Ecto neural progenitor cell (in vitro differentiated cells): ENCODE results near the gene CFAP20DC.
"Not testable (repeated sequence)": the region's sequence is repeated elsewhere in the genome, so short reads cannot be mapped to it uniquely, and the experiment has no call there.

Experiments used
- DNase-seq: peaks from one replicate; pipeline ENCODE4 v3.0.0-alpha.2; 2018; ENCODE audit warnings: low spot score

The CFAP20DC gene

DNA sequence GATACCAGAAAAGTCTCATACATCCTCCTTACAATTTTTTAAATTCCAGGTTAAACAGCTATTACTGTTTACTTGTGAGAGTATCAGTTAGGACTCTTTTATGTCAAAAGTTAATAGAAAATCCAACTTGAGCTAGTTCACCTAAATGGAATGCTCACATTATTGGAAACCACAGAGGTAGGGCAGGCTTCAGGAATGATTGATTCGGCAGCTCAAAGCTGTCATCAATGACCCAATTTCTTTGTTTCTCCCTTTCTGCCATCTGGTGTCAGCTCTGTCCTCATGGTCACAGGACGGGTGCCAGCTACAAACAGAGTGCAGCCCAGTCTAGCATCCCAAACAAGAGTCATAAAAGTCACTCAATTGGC, 32.2 kb downstream of the CFAP20DC start:
- no peak for DNase-seq

DNA sequence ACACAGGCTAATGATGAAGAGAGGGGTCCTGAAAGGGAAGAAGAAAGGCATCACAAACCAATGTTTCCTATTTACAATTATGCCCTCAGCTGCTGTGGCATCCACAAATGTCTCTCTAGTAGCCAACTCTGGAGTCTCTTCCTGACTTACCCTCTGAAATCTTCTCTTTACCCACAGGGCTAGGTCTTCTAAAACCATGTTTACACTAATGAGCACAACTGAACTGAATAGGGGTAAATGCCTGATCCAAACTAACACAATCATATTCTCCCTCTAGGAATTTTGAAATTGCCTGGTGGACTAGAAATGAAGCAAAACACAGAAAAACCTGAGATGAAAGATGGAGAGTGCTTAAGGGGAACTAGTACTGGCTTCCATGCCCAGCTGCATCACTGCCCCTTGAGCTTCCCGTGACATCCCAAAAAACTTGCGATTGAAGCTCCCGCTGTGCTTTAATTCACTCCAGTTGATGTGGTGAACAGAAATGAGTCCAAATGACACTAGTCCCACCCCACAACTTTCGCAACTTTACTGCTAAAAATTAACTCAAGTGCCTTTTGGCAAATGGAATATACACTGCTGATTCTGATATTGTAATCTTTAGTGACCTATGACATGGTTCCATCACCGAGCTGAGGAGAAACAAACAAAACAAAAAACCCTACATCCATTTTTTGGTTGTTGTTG, 32.8 kb downstream of the CFAP20DC start:
- DNase-seq: no peak

DNA sequence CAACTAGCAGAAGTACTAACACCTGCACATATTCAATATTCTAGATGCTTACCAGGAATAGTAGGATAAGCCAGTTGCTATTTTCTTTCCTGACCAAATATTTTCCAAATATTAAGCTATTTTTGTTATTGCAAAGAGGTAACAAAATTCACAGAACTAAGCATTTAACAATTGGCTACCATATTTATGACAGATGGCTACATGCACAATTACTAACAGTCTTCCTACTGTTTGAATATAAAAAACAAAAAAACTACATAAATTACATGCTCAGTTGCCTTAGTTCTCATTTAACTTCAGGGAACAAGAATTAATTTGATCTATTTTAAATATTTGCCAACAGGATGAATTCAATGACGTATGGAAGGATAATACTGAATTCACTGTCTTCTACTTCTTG, 36.2 kb downstream of the CFAP20DC start:
- DNase-seq: no peak

DNA sequence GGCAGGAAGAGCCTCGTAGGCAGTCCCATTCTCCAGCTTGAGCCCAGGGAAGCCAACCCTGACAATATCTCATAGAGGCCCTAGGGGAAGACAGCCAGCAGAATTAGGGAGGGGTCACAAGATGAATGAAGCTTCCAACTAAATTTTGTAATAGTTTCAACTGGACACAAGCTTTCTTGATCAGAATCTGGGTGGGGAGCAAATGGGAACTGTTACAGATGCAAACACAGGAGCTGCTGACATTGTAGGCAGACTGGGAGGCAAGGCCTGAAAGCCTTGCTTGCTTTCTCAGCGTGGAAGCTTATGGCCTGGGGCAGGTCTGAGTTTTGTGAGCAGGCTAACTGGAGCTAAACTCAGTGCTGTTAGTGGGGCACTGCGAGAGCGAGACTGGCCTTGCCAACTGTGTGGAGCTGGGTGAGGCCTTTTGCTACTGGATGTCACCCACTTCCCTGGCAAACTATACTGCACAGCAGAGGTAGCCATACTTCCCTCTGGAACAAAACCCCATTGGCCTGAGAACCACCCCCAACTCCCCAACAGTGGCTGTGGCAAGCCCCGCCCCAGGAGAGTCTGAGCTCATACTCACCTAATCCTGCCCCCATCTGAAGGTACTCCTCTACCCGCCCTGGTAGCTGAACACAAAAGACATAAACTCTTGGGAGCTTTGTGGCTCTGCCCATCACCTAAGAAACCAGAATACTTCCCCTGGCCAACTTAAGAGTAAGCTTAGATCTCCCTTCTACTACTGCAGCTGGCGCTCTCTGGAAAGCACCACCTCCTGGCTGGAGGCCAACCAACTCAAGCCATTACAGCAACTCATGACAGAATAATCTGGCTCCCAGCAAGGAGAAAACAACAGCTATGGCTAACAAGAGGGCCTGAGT, 42.9 kb downstream of the CFAP20DC start:
- DNase-seq: no peak

DNA sequence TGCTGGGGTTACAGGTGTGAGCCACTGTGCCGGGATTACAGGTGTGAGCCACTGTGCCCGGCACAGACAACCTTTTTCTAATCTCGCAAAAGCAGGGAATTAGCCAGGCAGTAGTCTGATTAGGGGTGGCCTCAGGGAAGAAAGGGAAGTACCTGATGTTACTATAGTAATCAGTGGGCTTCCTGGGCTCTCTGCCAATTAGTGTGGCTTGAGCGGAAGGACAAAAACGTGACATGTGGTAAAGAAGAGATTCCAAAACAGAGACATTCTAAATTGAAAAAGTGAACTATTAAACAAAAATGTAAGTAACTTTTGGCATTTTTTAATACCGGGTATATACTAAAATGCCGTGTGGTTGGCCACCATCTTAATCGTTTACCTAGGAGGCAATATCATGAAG, 48.1 kb downstream of the CFAP20DC start:
- DNase-seq: no peak

DNA sequence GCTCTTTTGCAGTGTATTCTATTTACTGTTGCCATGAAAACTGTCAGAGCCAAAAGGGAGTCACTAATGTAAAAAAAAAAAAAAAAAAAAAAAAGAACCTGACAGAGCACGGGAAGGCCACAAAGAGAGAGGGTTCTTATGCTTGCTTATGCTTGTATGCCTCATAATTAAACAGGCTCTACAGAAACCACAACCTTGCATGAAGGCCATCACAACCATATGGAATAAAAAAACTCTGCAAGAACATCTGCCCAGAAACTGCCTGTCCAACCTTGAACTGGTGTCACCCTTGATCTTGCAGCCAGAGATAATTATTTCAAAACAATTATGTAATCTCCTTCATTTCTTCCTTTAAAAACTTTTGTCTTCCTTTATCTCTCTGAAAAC, 50.1 kb downstream of the CFAP20DC start:
- DNase-seq: no peak

DNA sequence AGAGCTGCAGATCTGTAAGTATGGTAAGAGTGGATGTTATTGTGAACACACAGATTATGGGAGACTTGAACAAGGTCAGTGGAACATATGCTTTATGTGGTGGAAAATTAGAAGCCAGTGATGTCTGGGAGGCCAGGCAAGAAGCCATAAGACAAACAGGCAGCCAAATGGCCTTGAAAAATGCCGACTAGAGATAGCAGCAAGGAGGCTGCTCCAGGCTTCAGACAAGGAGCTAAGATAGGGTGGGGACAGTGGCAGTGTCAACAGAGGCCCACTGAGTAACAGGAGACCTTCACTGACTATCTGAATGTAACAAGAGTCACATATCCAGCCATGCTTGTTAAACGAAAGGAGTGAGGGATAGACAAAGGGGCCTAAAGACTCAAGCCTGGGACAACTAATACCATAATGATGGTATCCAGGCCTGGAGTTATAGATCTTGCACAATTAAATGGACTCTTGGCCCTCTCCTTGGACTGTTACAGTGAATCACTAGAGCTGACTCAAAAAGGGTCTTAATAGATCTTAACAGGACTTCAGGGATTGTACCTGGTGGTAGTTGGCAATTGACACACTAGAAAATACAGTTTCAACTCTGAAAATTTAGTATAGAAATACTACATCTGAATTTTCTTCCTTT, 50.6 kb downstream of the CFAP20DC start:
- no peak for DNase-seq

DNA sequence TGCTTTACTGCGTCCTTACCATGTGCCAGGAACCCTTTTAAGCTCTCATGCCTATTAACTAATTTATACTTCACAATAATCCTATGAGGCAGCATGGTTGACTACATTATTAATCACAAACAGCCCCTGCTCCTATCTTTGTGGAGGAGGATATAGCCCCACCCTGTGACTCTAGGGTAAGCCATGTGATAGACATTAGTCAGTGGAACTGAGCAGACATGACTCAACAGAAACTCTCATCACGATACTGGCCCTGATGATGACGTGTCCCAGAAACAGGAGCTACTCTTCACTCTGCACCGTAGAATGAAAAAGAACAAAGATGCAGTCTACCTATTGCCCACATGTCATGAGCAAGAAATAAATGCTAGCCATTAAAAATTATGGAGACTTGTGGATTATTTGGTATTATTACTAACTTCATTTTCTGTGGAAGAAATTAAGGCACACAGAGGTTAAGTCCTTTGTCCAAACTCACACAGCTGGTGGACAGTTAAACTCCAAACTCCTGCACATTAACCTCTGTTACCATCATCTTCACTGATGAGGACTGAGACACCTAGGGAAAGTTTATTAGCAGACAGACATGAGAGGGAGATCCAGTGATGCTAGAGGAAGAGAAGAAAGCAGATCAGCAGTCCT, 51.2 kb downstream of the CFAP20DC start:
- no peak for DNase-seq

DNA sequence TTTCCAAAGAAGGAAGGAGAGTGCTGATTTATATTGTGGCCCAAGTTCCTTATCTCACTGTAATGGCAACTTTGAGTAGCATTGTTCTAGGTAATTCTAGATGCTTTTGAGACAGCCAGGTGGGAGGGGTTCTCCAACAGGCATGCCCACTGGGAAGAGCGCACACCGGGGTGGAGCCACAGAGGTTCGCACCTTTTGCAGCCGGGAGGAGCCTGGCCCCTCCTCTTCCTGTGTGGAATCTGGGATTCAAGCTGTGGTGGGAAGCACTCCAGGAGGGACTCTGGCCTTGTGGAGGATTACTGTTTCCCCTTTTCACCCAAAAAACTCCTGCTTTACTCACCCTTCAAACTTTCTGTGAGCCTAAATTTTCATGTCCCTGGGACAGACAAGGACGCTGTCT, 53.1 kb downstream of the CFAP20DC start:
- no peak for DNase-seq

DNA sequence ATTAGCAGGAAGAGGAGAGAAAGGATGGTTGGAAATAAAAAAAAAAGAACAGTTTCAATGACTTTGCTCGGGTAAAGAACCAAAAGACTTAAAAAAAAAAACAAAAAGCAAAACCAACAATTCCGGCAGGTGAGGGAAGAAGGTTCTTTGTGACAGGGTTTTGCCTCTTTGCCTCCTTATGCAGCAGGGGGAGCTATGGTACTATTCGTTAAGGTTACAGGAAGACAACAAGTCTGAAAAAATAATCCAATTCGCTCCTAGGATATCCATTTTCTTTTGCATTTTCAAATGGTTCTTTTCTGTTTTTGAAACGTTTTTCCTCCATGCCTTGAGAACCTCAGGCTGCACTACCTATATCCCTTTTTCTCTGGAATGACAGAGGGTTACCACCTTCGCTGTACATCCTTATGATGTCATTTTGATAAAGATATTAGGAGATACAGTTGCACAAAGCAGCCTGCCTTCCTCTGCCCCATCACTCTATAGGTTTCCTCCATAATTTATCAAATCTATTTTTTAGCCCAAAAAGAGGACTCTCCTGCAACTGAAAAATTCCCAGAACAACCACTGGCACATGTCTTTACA, 55.0 kb downstream of the CFAP20DC start:
- DNase-seq: no peak

DNA sequence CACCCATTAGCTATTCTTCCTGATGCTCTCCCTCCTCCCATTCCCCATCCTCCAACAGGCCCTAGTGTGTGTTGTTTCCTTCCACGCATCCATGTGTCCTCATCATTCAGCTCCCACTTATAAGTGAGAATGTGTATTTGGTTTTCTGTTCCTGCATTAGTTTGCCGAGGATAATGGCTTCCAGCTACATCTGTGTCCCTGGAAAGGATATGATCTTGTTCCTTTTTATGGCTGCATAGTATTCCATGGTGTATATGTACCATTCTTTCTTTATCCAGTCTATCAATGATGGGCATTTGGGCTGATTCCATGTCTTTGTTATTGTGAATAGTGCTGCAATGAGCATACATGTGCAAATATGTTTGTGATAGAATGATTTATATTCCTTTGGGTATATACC, 56.3 kb downstream of the CFAP20DC start:
- no peak for DNase-seq

DNA sequence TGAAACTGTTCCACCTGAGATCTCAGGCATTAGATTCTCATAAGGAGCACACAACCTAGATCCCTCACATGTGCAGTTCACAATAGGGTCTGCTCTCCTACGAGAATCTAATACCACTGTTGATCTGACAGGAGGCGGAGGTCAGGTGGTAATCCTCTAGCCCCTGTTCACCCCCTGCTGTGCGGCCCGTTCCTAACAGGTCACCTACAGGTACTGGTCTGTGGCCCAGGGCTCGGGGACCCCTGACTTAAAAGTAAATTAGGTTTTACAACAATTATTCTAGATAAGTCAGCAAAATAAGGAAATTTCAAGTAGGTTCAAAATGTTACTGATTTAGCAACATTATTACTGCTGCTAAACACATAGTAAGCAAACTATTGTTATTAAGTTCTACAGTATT, 58.2 kb downstream of the CFAP20DC start:
- no peak for DNase-seq

DNA sequence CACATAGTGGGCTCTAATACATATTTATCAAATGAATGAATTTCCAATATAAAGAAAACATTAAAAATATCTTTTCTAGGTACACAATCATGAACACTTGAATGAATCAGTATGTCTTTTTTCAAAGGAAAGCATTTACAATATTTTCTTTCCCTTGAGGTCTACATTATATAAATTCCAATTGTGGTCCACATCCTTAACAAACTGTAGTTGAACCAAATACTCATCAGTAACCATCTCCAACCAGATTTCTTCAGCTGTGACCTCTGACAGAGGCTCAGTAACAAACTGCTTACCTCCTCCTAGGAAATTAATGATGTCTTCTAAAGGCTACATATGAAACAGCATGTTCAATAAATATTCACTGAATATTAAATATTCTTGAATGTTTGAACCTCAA, 58.8 kb downstream of the CFAP20DC start:
- no peak for DNase-seq

DNA sequence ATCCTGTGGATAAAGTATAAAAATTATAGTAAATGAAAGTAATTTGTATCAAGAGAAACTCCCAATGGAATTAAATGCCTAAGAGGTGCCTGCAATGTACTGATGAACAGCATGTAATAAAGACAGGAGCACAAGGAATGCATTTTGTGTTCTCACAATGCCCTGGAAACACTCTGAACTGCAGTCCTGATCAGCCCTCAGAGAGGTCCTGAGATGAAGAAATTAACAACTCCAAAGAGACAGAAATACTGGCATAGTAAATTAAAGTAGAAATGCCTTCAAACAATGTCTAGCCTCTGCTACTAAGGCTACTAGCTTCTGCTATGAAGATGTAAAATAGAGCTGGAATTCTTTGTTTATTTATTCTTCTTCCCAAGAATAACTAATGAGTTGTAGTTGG, 59.9 kb downstream of the CFAP20DC start:
- no peak for DNase-seq

DNA sequence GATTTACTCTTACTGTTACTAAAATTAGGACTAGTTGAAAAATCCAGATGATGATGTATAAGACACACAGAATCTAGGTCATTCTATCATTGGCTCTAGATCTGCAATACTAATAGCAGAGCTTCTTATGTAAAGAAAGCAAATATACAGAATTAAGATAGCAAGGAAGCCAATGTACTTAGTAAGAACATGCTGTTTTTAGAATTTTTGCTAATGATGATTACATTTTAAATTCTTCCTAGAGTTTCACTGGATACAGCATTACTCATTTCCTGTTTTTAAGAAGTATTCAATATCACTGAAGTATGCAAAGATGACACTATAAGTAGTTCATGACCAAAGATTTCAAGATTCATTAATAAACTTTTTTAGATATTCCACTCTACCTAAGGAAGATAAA, 60.7 kb downstream of the CFAP20DC start:
- DNase-seq: no peak

DNA sequence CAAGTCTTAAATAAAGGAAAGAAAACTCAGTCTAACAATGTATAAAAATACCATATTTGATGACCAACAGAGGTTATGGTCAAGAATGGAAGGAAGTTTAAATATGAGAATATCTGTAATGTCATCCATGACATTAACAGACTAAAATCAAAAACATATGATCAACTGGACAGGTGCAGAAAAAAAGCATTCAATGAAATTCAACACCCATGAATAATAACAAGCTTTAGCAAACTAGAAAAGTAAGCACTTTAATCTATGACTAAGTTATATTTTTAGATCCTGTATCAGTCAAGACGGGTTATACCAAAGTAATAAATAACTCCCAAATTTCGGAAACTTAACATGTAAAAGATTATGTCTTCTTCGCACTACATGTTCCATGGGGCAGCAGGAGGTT, 61.8 kb downstream of the CFAP20DC start:
- no peak for DNase-seq

DNA sequence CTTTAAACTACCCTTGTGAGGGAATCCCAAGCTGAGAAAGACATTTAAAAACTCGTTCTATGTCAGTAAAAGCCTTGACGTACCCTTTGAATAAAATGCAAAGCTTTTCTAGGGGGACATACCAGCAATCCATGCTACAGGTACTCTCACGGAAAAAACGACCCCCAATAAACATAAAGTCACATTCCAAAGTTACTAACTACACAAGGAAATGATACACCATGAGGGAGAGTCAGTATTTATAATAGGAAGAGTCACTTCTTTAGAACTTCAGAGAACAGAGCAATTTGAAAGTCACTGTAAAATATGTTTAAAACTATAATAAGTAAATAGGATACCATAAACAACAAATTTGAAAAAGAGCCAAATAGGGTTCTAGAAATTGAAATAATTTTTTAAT, 63.2 kb downstream of the CFAP20DC start:
- DNase-seq: no peak

DNA sequence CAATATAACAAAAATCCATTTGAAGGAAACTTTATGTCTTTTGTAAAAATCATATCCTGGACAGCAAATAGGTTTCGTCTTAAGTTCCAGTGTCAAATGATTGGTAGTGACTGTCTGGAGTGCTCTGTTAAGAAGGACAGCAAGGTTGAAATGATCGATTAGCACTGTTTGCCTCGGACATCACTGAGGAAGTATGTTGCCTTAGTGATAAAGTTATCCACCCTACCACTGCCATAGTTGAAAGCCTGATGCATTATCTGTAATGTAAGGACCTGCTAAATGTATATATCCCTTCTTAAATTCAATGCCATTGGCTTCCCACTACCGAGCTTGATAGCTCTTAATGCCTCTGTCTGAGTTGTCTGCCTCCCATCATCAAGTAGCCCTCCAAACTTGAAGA, 70.0 kb downstream of the CFAP20DC start:
- DNase-seq: no peak

DNA sequence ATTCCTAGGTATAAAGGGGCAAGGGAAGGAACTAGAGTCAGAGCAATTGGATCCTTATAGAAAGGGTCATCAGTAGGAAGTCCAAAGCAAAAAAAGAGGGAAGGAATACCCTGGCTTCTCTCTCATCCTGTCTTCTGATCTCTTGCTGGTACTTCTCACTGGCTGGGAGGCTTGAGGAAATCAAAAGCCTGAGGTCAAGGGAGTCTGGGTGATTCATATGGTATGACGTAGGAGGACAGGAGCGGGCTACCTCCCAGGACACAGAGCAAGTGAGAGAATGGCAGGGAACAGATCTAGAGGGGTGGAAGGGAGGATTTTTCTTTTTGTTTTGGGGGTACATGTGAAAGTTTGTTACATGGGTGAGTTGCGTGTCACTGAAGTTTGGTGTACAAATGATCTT, 76.0 kb downstream of the CFAP20DC start:
- no peak for DNase-seq

DNA sequence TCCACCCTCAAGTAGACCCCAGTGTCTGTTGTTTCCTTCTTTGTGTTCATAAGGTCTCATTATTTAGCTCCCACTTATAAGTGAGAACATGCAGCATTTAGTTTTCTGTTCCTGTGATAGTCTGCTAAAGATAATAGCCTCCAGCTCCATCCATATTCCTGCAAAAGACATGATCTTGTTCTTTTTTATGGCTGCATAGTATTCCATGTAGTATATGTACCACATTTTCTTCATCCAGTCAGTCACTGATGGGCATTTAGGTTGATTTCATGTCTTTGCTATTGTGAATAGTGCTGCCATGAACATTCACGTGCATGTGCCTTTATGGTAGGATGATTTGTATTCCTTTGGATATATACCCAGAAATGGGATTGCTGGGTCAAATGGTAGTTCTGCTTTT, 82.0 kb downstream of the CFAP20DC start:
- not testable (repeated sequence) for DNase-seq

DNA sequence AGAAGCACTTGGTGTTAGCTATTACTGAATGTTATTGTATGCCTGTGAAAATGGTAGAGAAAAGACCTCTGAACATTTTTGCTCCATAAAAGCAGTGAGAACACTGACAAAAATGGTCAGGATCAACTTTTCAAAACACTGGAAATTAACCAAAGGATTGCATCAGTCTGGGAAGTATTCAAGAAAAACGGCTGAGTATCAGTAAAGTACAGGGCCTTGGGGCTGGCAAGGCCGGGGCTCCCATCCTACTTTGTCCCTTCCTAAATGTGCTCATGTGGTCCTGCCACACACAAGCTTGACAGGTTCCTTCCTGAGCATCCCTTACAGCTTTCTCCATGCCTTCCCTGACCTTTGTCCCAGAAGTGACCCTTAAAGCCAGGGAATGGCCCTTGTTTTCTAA, 84.0 kb downstream of the CFAP20DC start:
- DNase-seq: no peak

DNA sequence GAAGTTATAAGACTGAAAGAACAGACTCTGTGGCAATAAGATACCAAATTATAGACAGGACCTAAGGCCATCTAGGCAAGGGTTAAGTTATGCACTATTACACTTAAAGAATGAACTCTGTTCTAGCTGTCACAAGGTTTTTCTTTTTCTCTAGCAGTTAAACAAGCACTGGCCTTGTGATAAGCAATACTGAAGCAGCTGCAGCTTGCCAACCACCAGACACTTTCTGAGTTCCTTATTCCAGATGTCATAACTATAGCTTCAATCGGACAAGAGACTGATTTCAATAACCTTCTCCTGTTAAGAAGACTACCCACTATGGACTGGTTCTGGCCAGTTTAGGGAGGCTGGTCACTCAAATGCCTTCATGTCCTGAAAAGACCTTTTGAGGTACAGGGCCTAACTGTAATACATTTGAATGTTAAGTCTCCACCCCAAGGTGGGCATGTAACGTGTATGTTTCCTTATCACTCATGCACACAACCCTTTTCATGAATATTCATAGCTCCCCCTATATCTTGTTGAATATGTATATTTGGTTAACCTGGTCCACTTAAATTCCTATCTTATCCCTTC, 85.8 kb downstream of the CFAP20DC start:
- no peak for DNase-seq
